Endothelial cell of umbilical vein (primary cell): ENCODE data around the gene CAMKMT. TPM values are rescaled to one million over a fixed set of nuclear protein-coding genes. Genes with fewer than 3 reads are reported as not detected.

Experiments used
- BruUV-seq: library from RNA; stranded (reverse); fragments of 400-500 nt; replicated peaks from 2 replicates; lab custom pipeline; 2021; lab: Mats Ljungman, UMichigan
- CTCF ChIA-PET: fragments of 300-600, 350-600 bp; sonication (Branson Sonifier 250); formaldehyde crosslinking; loops from one replicate; lab custom pipeline; 2021; ENCODE audit warnings: antibody characterized with exemption, inconsistent platforms; lab: Charles Lee
- POLR2A ChIA-PET: fragments of 300-600, 350-600 bp; sonication (Branson Sonifier 250); formaldehyde crosslinking; loops from one replicate; lab custom pipeline; 2021; ENCODE audit warnings: antibody characterized with exemption, inconsistent platforms; lab: Charles Lee
- DNase-seq: peaks from one replicate; pipeline ENCODE4 v3.0.0-alpha.2; 2011; ENCODE audit warnings: low read depth, low spot score
- FAIRE-seq: peaks from 2 replicates; lab custom pipeline; 2011; peaks lifted over from hg19 to GRCh38; lab: Jason Lieb, UNC
- H2AFZ ChIP-seq: 2 replicates; pipeline ENCODE4 v1.6.0; 2012; ENCODE audit warnings: low read depth, low read length, control low read depth, inconsistent platforms
- H3K27ac ChIP-seq: 2 replicates; pipeline ENCODE4 v1.5.1; 2011; ENCODE audit warnings: low read depth, mild to moderate bottlenecking, control low read depth, low read length, moderate library complexity; ENCODE audit not compliant: insufficient read depth
- H3K27me3 ChIP-seq, 2 experiments: 2 replicates each; pipeline versions ENCODE4 v1.6.0 to v1.6.1; 2011; ENCODE audit warnings: low read length in 2 of 2, mixed read lengths in 1 of 2; ENCODE audit not compliant: control insufficient read depth in 2 of 2, insufficient read depth in 2 of 2
- H3K36me3 ChIP-seq, 2 experiments: 2 replicates in 1 of 2; 3 replicates in 1 of 2; pipeline ENCODE4 v1.5.1; 2011; ENCODE audit warnings: low read length in 2 of 2, mild to moderate bottlenecking in 1 of 2, moderate library complexity in 1 of 2; ENCODE audit not compliant: control insufficient read depth in 2 of 2, insufficient read depth in 2 of 2; ENCODE audit errors: extremely low read depth in 1 of 2
- H3K4me1 ChIP-seq: 3 replicates; pipeline ENCODE4 v1.5.1; 2011; ENCODE audit warnings: mild to moderate bottlenecking, low read length; ENCODE audit not compliant: control insufficient read depth, insufficient read depth; ENCODE audit errors: extremely low read depth
- H3K4me2 ChIP-seq: 2 replicates; pipeline ENCODE4 v1.6.1; 2011; ENCODE audit warnings: low read length, control low read depth, mixed read lengths; ENCODE audit not compliant: insufficient read depth
- H3K4me3 ChIP-seq, 3 experiments: fragments of 200-600 bp in 1 of 3; sonication (generic), shearing (Covaris generic) in 1 of 3; replicated peaks in 1 of 3; 2 replicates each; pipeline ENCODE4 v1.5.1; 2011 to 2016; ENCODE audit warnings: control low read depth in 3 of 3, low read length in 3 of 3, mild to moderate bottlenecking in 2 of 3, inconsistent platforms in 1 of 3, low read depth in 1 of 3, moderate library complexity in 1 of 3; ENCODE audit not compliant: insufficient read depth in 1 of 3
- H3K79me2 ChIP-seq: 2 replicates; pipeline ENCODE4 v1.6.0; 2012; ENCODE audit warnings: low read length, inconsistent platforms; ENCODE audit not compliant: control insufficient read depth, insufficient read depth
- H3K9ac ChIP-seq: replicated peaks from 2 replicates; pipeline ENCODE3; 2011; ENCODE audit warnings: low read length, control low read depth; ENCODE audit not compliant: insufficient read depth; ENCODE audit errors: extremely low read depth
- H3K9me1 ChIP-seq: replicated peaks from 3 replicates; pipeline ENCODE4 v1.6.0; 2011; ENCODE audit warnings: mild to moderate bottlenecking, low read length; ENCODE audit not compliant: control insufficient read depth, insufficient read depth; ENCODE audit errors: extremely low read depth
- H3K9me3 ChIP-seq: replicated peaks from 2 replicates; pipeline ENCODE4 v1.5.1; 2012; ENCODE audit warnings: low read length, inconsistent platforms; ENCODE audit not compliant: control insufficient read depth, insufficient read depth
- H4K20me1 ChIP-seq: replicated peaks from 2 replicates; pipeline ENCODE3; 2011; ENCODE audit warnings: mild to moderate bottlenecking, low read length; ENCODE audit not compliant: control insufficient read depth, insufficient read depth; ENCODE audit errors: extremely low read depth
- EZH2 ChIP-seq: IDR thresholded peaks from 2 replicates; pipeline ENCODE4 v1.6.1; 2012; ENCODE audit warnings: borderline replicate concordance, low read depth, mild to moderate bottlenecking, moderate library complexity, low read length, inconsistent platforms; ENCODE audit not compliant: severe bottlenecking
- FOS ChIP-seq: IDR thresholded peaks from 2 replicates; pipeline ENCODE4 v1.6.1; 2011; ENCODE audit warnings: mild to moderate bottlenecking, low read length, moderate library complexity, borderline replicate concordance; ENCODE audit not compliant: insufficient read depth
- GATA2 ChIP-seq: IDR thresholded peaks from 2 replicates; pipeline ENCODE4 v1.7.0; 2011; ENCODE audit warnings: low read depth, mild to moderate bottlenecking, moderate library complexity, mixed read lengths, low read length; ENCODE audit not compliant: insufficient read length, insufficient read depth
- JUN ChIP-seq: IDR thresholded peaks from 2 replicates; pipeline ENCODE4 v1.6.1; 2011; ENCODE audit warnings: borderline replicate concordance, low read depth; ENCODE audit not compliant: insufficient read length, insufficient read depth
- MYC ChIP-seq: IDR thresholded peaks from one replicate; pipeline ENCODE4 v1.6.1; 2011; ENCODE audit warnings: mild to moderate bottlenecking, low read depth, low read length
- POLR2A ChIP-seq: IDR thresholded peaks from 2 replicates; pipeline ENCODE4 v1.6.1; 2012; ENCODE audit warnings: low read depth, mild to moderate bottlenecking, control low read depth, low read length
- POLR2AphosphoS5 ChIP-seq: IDR thresholded peaks from 2 replicates; pipeline ENCODE4 v1.6.1; 2012; ENCODE audit warnings: low read depth, mild to moderate bottlenecking, control low read depth, low read length, moderate library complexity; ENCODE audit not compliant: insufficient read depth
- dilution Hi-C: fragments of 300-500 bp; cut with MboI; formaldehyde crosslinking; loops from one replicate; pipeline ENCODE4 v1.15.0; 2019; ENCODE audit warnings: low sequenced_read_pairs; ENCODE audit not compliant: extremely low pct_ligation_motif_present
- intact Hi-C: fragments of 100-400 bp; cut with micrococcal nuclease; formaldehyde crosslinking; loops from one replicate; pipeline ENCODE4 v1.10.0; 2022
- polyA plus RNA-seq, 4 experiments: library from polyadenylated mRNA; depleted of rRNA in 3 of 4; stranded (reverse) in 3 of 4; unstranded in 1 of 4; fragments of >200 nt; gene quantifications; 2 replicates each; pipeline versions ENCODE4 v1.2.1 to v1.2.3, GENCODE V29; 2011 to 2012; ENCODE audit warnings: missing spikeins in 1 of 4
- total RNA-seq: library from RNA; stranded (reverse); gene quantifications from 2 replicates; pipeline ENCODE4 v1.2.3, GENCODE V29; 2021
- TF ChIP-seq, protein P1 (sequence below), 2 donors: IDR thresholded peaks; 1 replicate in 1 of 2; 2 replicates in 1 of 2; pipeline ENCODE4 v1.5.1; 2011; ENCODE audit warnings: low read length in 2 of 2, mild to moderate bottlenecking in 2 of 2, moderate library complexity in 2 of 2, control low read depth in 1 of 2, inconsistent platforms in 1 of 2, low read depth in 1 of 2; ENCODE audit not compliant: insufficient read depth in 1 of 2; ENCODE audit errors: extremely low read depth in 1 of 2
- TF ChIP-seq, protein P2 (sequence below): IDR thresholded peaks from 2 replicates; pipeline ENCODE4 v1.6.1; 2011; ENCODE audit not compliant: insufficient read depth, insufficient read length

The CAMKMT gene
- total and polyA plus RNA-seq, 2 donors (not counting 3 experiments of a cell fraction or from before 2014, with no cell fraction given): 4.1 to 10.7 TPM

DNA sequence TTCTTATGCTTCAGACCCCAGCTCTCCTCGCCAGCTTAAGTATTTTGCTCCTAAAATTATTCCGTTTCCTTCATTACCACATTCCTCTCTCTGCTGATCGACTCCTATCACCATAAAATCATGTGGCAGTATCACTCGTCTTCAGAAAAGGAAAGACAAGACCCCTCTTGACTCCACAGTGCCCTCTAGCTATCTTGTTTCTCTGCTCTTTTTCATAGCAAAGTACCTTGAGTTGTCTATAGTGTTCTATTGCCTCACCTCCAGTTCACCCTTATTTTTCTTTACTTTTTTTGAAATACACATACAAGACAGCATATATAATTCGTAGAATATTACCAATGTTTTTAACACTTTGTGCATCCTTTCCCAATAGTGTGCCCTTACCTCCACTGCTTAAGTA is 306.6 kb downstream of the CAMKMT start:
- intact Hi-C loops: loop anchor here (1.0 kb wide), 1 partner anchor 189 kb away; no protein-coding TSS in a partner anchor
- Histone ChIP-seq H3K36me3 (no peaks in the 10 kb centered on the region), H3K4me3 (no peak overlapping the region), H3K9ac (no peak overlapping the region), H2AFZ (no peak overlapping the region), H3K27ac (no peak overlapping the region), H3K4me2 (no peak overlapping the region), H3K4me1 (no peaks in the 10 kb centered on the region), H3K9me1 (no peaks in the 10 kb centered on the region), H3K79me2 (no peaks in the 10 kb centered on the region), H3K9me3 (no peaks in the 10 kb centered on the region), H4K20me1 (no peaks in the 10 kb centered on the region), H3K27me3 (no peaks in the 10 kb centered on the region)
- ChIA-PET POLR2A (no interaction called here), CTCF (interaction anchor here (0.6 to 3.9 kb wide), 9 partner anchors 10 to 435 kb away, joined by 3 to 31 read pairs (median 4); no protein-coding TSS in a partner anchor)
- BruUV-seq: no TSS peak
- DNase-seq (peak; percentile 10), FAIRE-seq (peak; percentile 46)
- TF ChIP-seq, protein P1, sequence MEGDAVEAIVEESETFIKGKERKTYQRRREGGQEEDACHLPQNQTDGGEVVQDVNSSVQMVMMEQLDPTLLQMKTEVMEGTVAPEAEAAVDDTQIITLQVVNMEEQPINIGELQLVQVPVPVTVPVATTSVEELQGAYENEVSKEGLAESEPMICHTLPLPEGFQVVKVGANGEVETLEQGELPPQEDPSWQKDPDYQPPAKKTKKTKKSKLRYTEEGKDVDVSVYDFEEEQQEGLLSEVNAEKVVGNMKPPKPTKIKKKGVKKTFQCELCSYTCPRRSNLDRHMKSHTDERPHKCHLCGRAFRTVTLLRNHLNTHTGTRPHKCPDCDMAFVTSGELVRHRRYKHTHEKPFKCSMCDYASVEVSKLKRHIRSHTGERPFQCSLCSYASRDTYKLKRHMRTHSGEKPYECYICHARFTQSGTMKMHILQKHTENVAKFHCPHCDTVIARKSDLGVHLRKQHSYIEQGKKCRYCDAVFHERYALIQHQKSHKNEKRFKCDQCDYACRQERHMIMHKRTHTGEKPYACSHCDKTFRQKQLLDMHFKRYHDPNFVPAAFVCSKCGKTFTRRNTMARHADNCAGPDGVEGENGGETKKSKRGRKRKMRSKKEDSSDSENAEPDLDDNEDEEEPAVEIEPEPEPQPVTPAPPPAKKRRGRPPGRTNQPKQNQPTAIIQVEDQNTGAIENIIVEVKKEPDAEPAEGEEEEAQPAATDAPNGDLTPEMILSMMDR (IDR thresholded peaks at IDR 0.05; ENCODE audit: extremely low read depth in 1 of 2, insufficient read depth in 1 of 2, low read depth in 1 of 2, low read length in 2 of 2): peak; percentile 2 to 7
- TF ChIP-seq EZH2: no peak
- dilution Hi-C loops: no loop called here

DNA sequence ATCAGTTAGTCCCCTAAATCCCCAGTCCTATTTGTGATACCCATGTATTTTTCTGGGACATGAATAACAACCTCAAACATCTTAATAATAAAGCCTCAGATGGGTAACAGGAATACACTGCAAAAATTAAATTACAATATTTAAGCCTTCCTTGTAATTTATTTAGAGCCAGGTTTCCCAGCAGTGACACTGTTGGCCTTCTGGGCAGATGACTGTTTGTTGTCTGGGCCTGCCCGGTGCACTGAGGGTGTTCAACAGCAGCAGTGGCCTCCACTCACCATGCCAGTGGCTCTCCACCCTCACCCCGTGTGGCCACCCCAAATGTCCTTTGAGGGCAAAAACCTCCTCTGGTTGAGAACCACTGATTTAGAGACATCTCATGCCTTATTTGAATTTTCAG is 309.5 kb downstream of the CAMKMT start:
- H4K20me1 ChIP-seq: no peaks in the 10 kb centered on the region
- no peak overlapping the region for H2AFZ ChIP-seq
- no peak overlapping the region for H3K4me3 ChIP-seq
- POLR2A ChIA-PET: no interaction called here
- H3K4me1 ChIP-seq: no peaks in the 10 kb centered on the region
- no peak overlapping the region for H3K9ac ChIP-seq
- DNase-seq (no peak), FAIRE-seq (no peak)
- no peaks in the 10 kb centered on the region for H3K27me3 ChIP-seq
- no TSS peak for BruUV-seq
- intact Hi-C loops (no loop called here), dilution Hi-C loops (no loop called here)
- H3K27ac ChIP-seq: no peak overlapping the region
- TF ChIP-seq, protein P1 (IDR thresholded peaks at IDR 0.05; ENCODE audit: extremely low read depth in 1 of 2, insufficient read depth in 1 of 2, low read depth in 1 of 2, low read length in 2 of 2): no peak
- no peak for TF ChIP-seq POLR2AphosphoS5
- TF ChIP-seq MYC: no peak
- TF ChIP-seq JUN: no peak
- no peak for TF ChIP-seq POLR2A
- TF ChIP-seq GATA2: no peak
- TF ChIP-seq, protein P2, sequence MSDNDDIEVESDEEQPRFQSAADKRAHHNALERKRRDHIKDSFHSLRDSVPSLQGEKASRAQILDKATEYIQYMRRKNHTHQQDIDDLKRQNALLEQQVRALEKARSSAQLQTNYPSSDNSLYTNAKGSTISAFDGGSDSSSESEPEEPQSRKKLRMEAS: no peak
- no peak for TF ChIP-seq FOS
- no peak for TF ChIP-seq EZH2
- CTCF ChIA-PET: interaction anchor here (1.2 to 4.6 kb wide), 2 partner anchors 37 to 192 kb away, joined by 3 to 21 read pairs (median 6); no protein-coding TSS in a partner anchor
- H3K79me2 ChIP-seq: no peaks in the 10 kb centered on the region
- H3K9me3 ChIP-seq: no peaks in the 10 kb centered on the region
- no peaks in the 10 kb centered on the region for H3K9me1 ChIP-seq
- H3K36me3 ChIP-seq: no peaks in the 10 kb centered on the region
- no peak overlapping the region for H3K4me2 ChIP-seq
